PC-3 (cell line): ENCODE measurements around the gene ZDHHC5.

ENCODE experiments used
- CTCF ChIP-seq: fragments of 300-600 bp; sonication (generic); conservative IDR thresholded peaks from 2 replicates; pipeline ENCODE4 v1.5.1; 2017; ENCODE audit warnings: antibody characterized with exemption, low read depth, mild to moderate bottlenecking, low read length
- EZH2 ChIP-seq: fragments of 300-600 bp; sonication (generic); IDR thresholded peaks from one replicate; pipeline ENCODE4 v1.6.1; 2017; ENCODE audit warnings: antibody characterized with exemption, mild to moderate bottlenecking, low read length; ENCODE audit not compliant: unreplicated experiment
- EZH2phosphoT487 ChIP-seq: fragments of 300-600 bp; sonication (generic); IDR thresholded peaks from 2 replicates; pipeline ENCODE4 v1.6.1; 2018; ENCODE audit warnings: mild to moderate bottlenecking, antibody characterized with exemption, low read length, borderline replicate concordance

GRCh38 chr11:57746920-57747319 is 79.0 kb downstream of the ZDHHC5 start:
- TF ChIP-seq EZH2 (no peak), CTCF (no peak), EZH2phosphoT487 (no peak)
